ENCODE measurements around the gene GPR155. TPM values are rescaled to one million over a fixed set of nuclear protein-coding genes. Genes with fewer than 3 reads are reported as not detected.
"Not testable (repeated sequence)": the region's sequence is repeated elsewhere in the genome, so short reads cannot be mapped to it uniquely, and the experiment has no call there.

GPR155 gene
- total RNA-seq, 1 experiment from 2014 or later = 1.3 TPM

GRCh38 chr2:174487108-174487819 lies 435 bp upstream of the GPR155 start:
- Histone ChIP-seq H3K36me3 (ENCODE audit: low read depth, low read length) (no peaks in the 10 kb centered on the region), H3K9me3 (ENCODE audit: low read length) (no peaks in the 10 kb centered on the region), H3K4me1 (ENCODE audit: insufficient read depth, low read length) (no peaks in the 10 kb centered on the region), H3K4me3 (ENCODE audit: low read length) (peak overlapping the region; percentile 92), H3K9ac (ENCODE audit: low read length) (peak overlapping the region; percentile 80), H3F3A (ENCODE audit: low read length, unreplicated experiment) (no peaks in the 10 kb centered on the region), H3K9me2 (replicated peaks; ENCODE audit: low read length) (no peaks in the 10 kb centered on the region), H3K27me3 (ENCODE audit: low read length) (no peaks in the 10 kb centered on the region), H3K79me2 (ENCODE audit: low read length) (no peaks in the 10 kb centered on the region), H4K20me1 (ENCODE audit: low read length) (no peaks in the 10 kb centered on the region), H3K4me2 (ENCODE audit: low read length) (peak overlapping the region; percentile 99), H3K27ac (ENCODE audit: low read length) (peak overlapping the region; percentile 63), H2AFZ (ENCODE audit: low read length) (peak overlapping the region; percentile 100)
- TF ChIP-seq CTCF (conservative IDR thresholded peaks at IDR 0.05; ENCODE audit: low read depth, low read length) (no peak), EZH2phosphoT487 (IDR thresholded peaks at IDR 0.05; ENCODE audit: borderline replicate concordance, low read length) (no peak), EZH2 (IDR thresholded peaks at IDR 0.05; ENCODE audit: low read length, unreplicated experiment) (no peak)
- BruUV-seq (replicated peaks) = no TSS peak
- DNase-seq (peak; percentile 97), ATAC-seq (peak; percentile 87)
- ChIA-PET CTCF (interaction anchor here (0.6 to 0.8 kb wide), 3 partner anchors 55 to 267 kb away, joined by 3 read pairs; no protein-coding TSS in a partner anchor), POLR2A (ENCODE audit: unreplicated experiment) (no interaction called here)
- intact Hi-C loops (cut with micrococcal nuclease) = loop anchor here (5.0 kb wide), 1 partner anchor 125 kb away; no protein-coding TSS in a partner anchor

- Histone ChIP-seq H3K79me2 (ENCODE audit: low read length) (no peaks in the 10 kb centered on the region), H4K20me1 (ENCODE audit: low read length) (no peaks in the 10 kb centered on the region), H3K36me3 (ENCODE audit: low read depth, low read length) (no peaks in the 10 kb centered on the region), H3K27ac (ENCODE audit: low read length) (no peak overlapping the region), H2AFZ (ENCODE audit: low read length) (peak overlapping the region; percentile 100), H3F3A (ENCODE audit: low read length, unreplicated experiment) (no peaks in the 10 kb centered on the region), H3K9me2 (replicated peaks; ENCODE audit: low read length) (no peaks in the 10 kb centered on the region), H3K27me3 (ENCODE audit: low read length) (no peaks in the 10 kb centered on the region), H3K9me3 (ENCODE audit: low read length) (no peaks in the 10 kb centered on the region), H3K4me1 (ENCODE audit: insufficient read depth, low read length) (no peaks in the 10 kb centered on the region), H3K4me3 (ENCODE audit: low read length) (peak overlapping the region; percentile 86), H3K9ac (ENCODE audit: low read length) (peak overlapping the region; percentile 49; the same call in 1 of the 2 replicates), H3K4me2 (ENCODE audit: low read length) (peak overlapping the region; percentile 99)
- TSS peak; percentile 36 for BruUV-seq (replicated peaks)
- DNase-seq (peak; percentile 21), ATAC-seq (peak; percentile 33)
- intact Hi-C loops (cut with micrococcal nuclease) = loop anchor here (5.0 kb wide), 1 partner anchor 126 kb away; no protein-coding TSS in a partner anchor
- POLR2A ChIA-PET (ENCODE audit: unreplicated experiment) = no interaction called here
- CTCF ChIA-PET = interaction anchor here (0.7 to 0.8 kb wide), 2 partner anchors 91 to 92 kb away, joined by 3 to 5 read pairs; no protein-coding TSS in a partner anchor
- TF ChIP-seq EZH2phosphoT487 (IDR thresholded peaks at IDR 0.05; ENCODE audit: borderline replicate concordance, low read length) (no peak), CTCF (conservative IDR thresholded peaks at IDR 0.05; ENCODE audit: low read depth, low read length) (no peak), EZH2 (IDR thresholded peaks at IDR 0.05; ENCODE audit: low read length, unreplicated experiment) (no peak)
These were observed 854 bp downstream of the GPR155 start for GRCh38 chr2:174485788-174486562.

- H2AFZ ChIP-seq (ENCODE audit: low read length); H3K79me2 ChIP-seq (ENCODE audit: low read length); ATAC-seq; CTCF ChIA-PET; H3K4me2 ChIP-seq (ENCODE audit: low read length); DNase-seq; H3K9me3 ChIP-seq (ENCODE audit: low read length); H3F3A ChIP-seq (ENCODE audit: low read length, unreplicated experiment); H3K27me3 ChIP-seq (ENCODE audit: low read length); H3K36me3 ChIP-seq (ENCODE audit: low read depth, low read length); H4K20me1 ChIP-seq (ENCODE audit: low read length); H3K9me2 ChIP-seq (replicated peaks; ENCODE audit: low read length); H3K9ac ChIP-seq (ENCODE audit: low read length); H3K4me3 ChIP-seq (ENCODE audit: low read length); H3K4me1 ChIP-seq (ENCODE audit: insufficient read depth, low read length); H3K27ac ChIP-seq (ENCODE audit: low read length); BruUV-seq (replicated peaks): not testable (repeated sequence)
- intact Hi-C loops (cut with micrococcal nuclease) = loop anchor here (5.0 kb wide), 1 partner anchor 127 kb away; no protein-coding TSS in a partner anchor
- POLR2A ChIA-PET (ENCODE audit: unreplicated experiment) = interaction anchor here (0.7 kb wide), 1 partner anchor 11 kb away, joined by 3 read pairs; no protein-coding TSS in a partner anchor
These were observed 1.8 kb downstream of the GPR155 start for GRCh38 chr2:174485045-174485444.

Measured in PC-3 (cell line).